ENCODE results near the gene GAB2.

DNA sequence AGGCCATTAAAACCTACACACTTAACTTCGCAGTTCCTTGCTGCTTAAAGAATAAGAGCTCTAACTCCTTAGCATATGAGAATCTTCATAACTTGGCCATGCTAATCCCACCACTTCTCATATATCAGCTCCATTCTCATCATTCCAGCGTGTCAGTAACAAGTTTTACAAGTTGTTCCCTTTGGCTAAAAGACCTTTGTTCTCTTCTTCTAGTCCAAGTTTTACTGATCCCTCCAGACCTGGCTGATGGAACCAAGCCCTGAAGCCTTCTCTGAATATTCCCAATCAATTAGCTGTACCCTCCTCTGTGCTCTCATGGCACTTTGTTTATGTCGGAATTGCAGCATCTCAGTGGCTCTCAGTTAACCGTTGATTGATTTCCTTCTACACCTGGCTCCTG lies 35.8 kb downstream of the GAB2 start:
- no peak for TF ChIP-seq POLR2AphosphoS5 (IDR thresholded peaks at IDR 0.05; ENCODE audit: low read depth, low read length)
- no peak for TF ChIP-seq TAF1 (IDR thresholded peaks at IDR 0.05; ENCODE audit: low read depth, low read length)
- no peak for TF ChIP-seq SPI1 (IDR thresholded peaks at IDR 0.05; ENCODE audit: low read depth, low read length)
- no peak for TF ChIP-seq POLR2A (IDR thresholded peaks at IDR 0.05; ENCODE audit: low read depth, low read length)
- no peak for TF ChIP-seq PAX5 (IDR thresholded peaks at IDR 0.05; ENCODE audit: insufficient read depth, low read length, severe bottlenecking)
- no peak for TF ChIP-seq POU2F2 (IDR thresholded peaks at IDR 0.05; ENCODE audit: low read depth, low read length)
